Endothelial cell (in vitro differentiated cells): ENCODE results near the gene AP1M1. TPM values are rescaled to one million over a fixed set of nuclear protein-coding genes. Genes with fewer than 3 reads are reported as not detected.

Source experiments
- DNase-seq: peaks from one replicate; pipeline ENCODE4 v3.0.0; 2021; ENCODE audit warnings: low spot score
- H3K27ac Mint-ChIP-seq: one replicate; pipeline ENCODE4 v1.8.0; 2021; ENCODE audit warnings: mixed read lengths, inconsistent platforms; ENCODE audit not compliant: unreplicated experiment
- H3K27me3 Mint-ChIP-seq: one replicate; pipeline ENCODE4 v1.8.0; 2021; ENCODE audit warnings: mild to moderate bottlenecking, moderate library complexity, mixed read lengths, inconsistent platforms; ENCODE audit not compliant: unreplicated experiment
- H3K36me3 Mint-ChIP-seq: one replicate; pipeline ENCODE4 v1.8.0; 2021; ENCODE audit warnings: mild to moderate bottlenecking, low read depth, mixed read lengths, inconsistent platforms; ENCODE audit not compliant: unreplicated experiment
- H3K4me1 Mint-ChIP-seq: one replicate; pipeline ENCODE4 v1.8.0; 2021; ENCODE audit warnings: mild to moderate bottlenecking, mixed read lengths, inconsistent platforms; ENCODE audit not compliant: unreplicated experiment
- H3K4me3 Mint-ChIP-seq: one replicate; pipeline ENCODE4 v1.8.0; 2021; ENCODE audit warnings: mild to moderate bottlenecking, mixed read lengths, inconsistent platforms; ENCODE audit not compliant: unreplicated experiment
- H3K9me3 Mint-ChIP-seq: one replicate; pipeline ENCODE4 v1.8.0; 2021; ENCODE audit warnings: mixed read lengths, inconsistent platforms; ENCODE audit not compliant: unreplicated experiment
- CTCF ChIP-seq: fragments of 200-600 bp; sonication (generic); IDR thresholded peaks from one replicate; pipeline ENCODE4 v1.5.0; 2021; ENCODE audit warnings: antibody characterized with exemption; ENCODE audit not compliant: unreplicated experiment
- total RNA-seq: library from RNA; stranded (reverse); fragmentation: NEBNext Ultra II Directional; extraction: Animal tissue kit (Norgen Biotek cat#: 25700); gene quantifications from one replicate; pipeline ENCODE4 v1.2.1, GENCODE V29; 2021; ENCODE audit not compliant: unreplicated experiment

AP1M1 gene
- total RNA-seq, 1 donor from 2014 or later = 76.0 TPM

- H3K9me3 Mint-ChIP-seq = peaks cover 6% of the 10 kb centered on the region
- peaks cover 10% of the 10 kb centered on the region for H3K27me3 Mint-ChIP-seq
- TF ChIP-seq CTCF = no peak
- peaks cover 5% of the 10 kb centered on the region for H3K4me1 Mint-ChIP-seq
- no peak overlapping the region for H3K27ac Mint-ChIP-seq
- no peak for DNase-seq
- H3K36me3 Mint-ChIP-seq = peaks cover 3% of the 10 kb centered on the region
- H3K4me3 Mint-ChIP-seq = no peak overlapping the region
These were observed 67.5 kb downstream of the AP1M1 start for GRCh38 chr19:16265205-16265604.

- Mint-ChIP-seq H3K4me1 (peaks cover 5% of the 10 kb centered on the region), H3K9me3 (peaks cover 4% of the 10 kb centered on the region), H3K27ac (no peak overlapping the region), H3K27me3 (peaks cover 9% of the 10 kb centered on the region), H3K4me3 (no peak overlapping the region), H3K36me3 (peaks cover 3% of the 10 kb centered on the region)
- DNase-seq = no peak
- TF ChIP-seq CTCF = no peak
These were observed 68.3 kb downstream of the AP1M1 start for GRCh38 chr19:16265890-16266585.

- Mint-ChIP-seq H3K27ac (no peak overlapping the region), H3K4me1 (peaks cover 3% of the 10 kb centered on the region), H3K27me3 (peaks cover 4% of the 10 kb centered on the region), H3K9me3 (no peaks in the 10 kb centered on the region), H3K36me3 (no peaks in the 10 kb centered on the region), H3K4me3 (no peak overlapping the region)
- TF ChIP-seq CTCF = no peak
- no peak for DNase-seq
These were observed 68.9 kb downstream of the AP1M1 start for GRCh38 chr19:16266586-16266942.

- no peaks in the 10 kb centered on the region for H3K9me3 Mint-ChIP-seq
- no peaks in the 10 kb centered on the region for H3K4me1 Mint-ChIP-seq
- no peak overlapping the region for H3K27ac Mint-ChIP-seq
- no peak for TF ChIP-seq CTCF
- no peaks in the 10 kb centered on the region for H3K36me3 Mint-ChIP-seq
- no peak overlapping the region for H3K4me3 Mint-ChIP-seq
- peaks cover 6% of the 10 kb centered on the region for H3K27me3 Mint-ChIP-seq
- no peak for DNase-seq
These were observed 71.1 kb downstream of the AP1M1 start for GRCh38 chr19:16268676-16269319.

GRCh38 chr19:16272945-16273344, 75.2 kb downstream of the AP1M1 start:
- Mint-ChIP-seq H3K27ac (no peak overlapping the region), H3K4me3 (no peak overlapping the region), H3K4me1 (peaks cover 3% of the 10 kb centered on the region), H3K36me3 (no peaks in the 10 kb centered on the region), H3K27me3 (peaks cover 7% of the 10 kb centered on the region), H3K9me3 (no peaks in the 10 kb centered on the region)
- DNase-seq = no peak
- no peak for TF ChIP-seq CTCF
